Activated CD4-positive, alpha-beta T cell treated with anti-CD3 and anti-CD28 coated beads for 1 hour (primary cell): ENCODE data around the gene NLGN3.
A peak's percentile ranks its signal among the peaks of the same experiment; 100 is the strongest.
"Not testable (repeated sequence)": the region's sequence is repeated elsewhere in the genome, so short reads cannot be mapped to it uniquely, and the experiment has no call there.

Experiments
- DNase-seq: peaks from one replicate; pipeline ENCODE4 v3.0.0-alpha.2; 2020

The NLGN3 gene

GRCh38 chrX:71173440-71173839, 28.8 kb downstream of the NLGN3 start:
- no peak for DNase-seq

GRCh38 chrX:71174795-71175194, 30.2 kb downstream of the NLGN3 start:
- no peak for DNase-seq

- no peak for DNase-seq
Measured at GRCh38 chrX:71175531-71175930, 30.9 kb downstream of the NLGN3 start.

- DNase-seq: no peak
Measured at GRCh38 chrX:71177327-71177726, 32.7 kb downstream of the NLGN3 start.

- DNase-seq: peak; percentile 10
Measured at GRCh38 chrX:71178908-71179307, 34.3 kb downstream of the NLGN3 start.

- DNase-seq: not testable (repeated sequence)
Measured at GRCh38 chrX:71180579-71181265, 36.1 kb downstream of the NLGN3 start.

GRCh38 chrX:71181558-71181909, 36.9 kb downstream of the NLGN3 start:
- DNase-seq: peak; percentile 8

- peak; percentile 69 for DNase-seq
Measured at GRCh38 chrX:71181910-71182799, 37.5 kb downstream of the NLGN3 start.

- no peak for DNase-seq
Measured at GRCh38 chrX:71182871-71183270, 38.2 kb downstream of the NLGN3 start.

GRCh38 chrX:71183341-71183740, 38.7 kb downstream of the NLGN3 start:
- no peak for DNase-seq

- no peak for DNase-seq
Measured at GRCh38 chrX:71184092-71184491, 39.5 kb downstream of the NLGN3 start.

- DNase-seq: no peak
Measured at GRCh38 chrX:71184803-71185495, 40.3 kb downstream of the NLGN3 start.

GRCh38 chrX:71191248-71191647, 46.6 kb downstream of the NLGN3 start:
- DNase-seq: no peak

GRCh38 chrX:71195964-71196649, 51.5 kb downstream of the NLGN3 start:
- no peak for DNase-seq

GRCh38 chrX:71198066-71198465, 53.4 kb downstream of the NLGN3 start:
- no peak for DNase-seq

GRCh38 chrX:71199252-71200008, 54.8 kb downstream of the NLGN3 start:
- DNase-seq: no peak

GRCh38 chrX:71210816-71211215, 66.2 kb downstream of the NLGN3 start:
- no peak for DNase-seq

- no peak for DNase-seq
Measured at GRCh38 chrX:71212536-71212935, 67.9 kb downstream of the NLGN3 start.

- no peak for DNase-seq
Measured at GRCh38 chrX:71214152-71214551, 69.5 kb downstream of the NLGN3 start.

- no peak for DNase-seq
Measured at GRCh38 chrX:71214604-71215337, 70.1 kb downstream of the NLGN3 start.

- no peak for DNase-seq
Measured at GRCh38 chrX:71215338-71215912, 70.8 kb downstream of the NLGN3 start.
